Neural cell (in vitro differentiated cells): ENCODE data around the gene MYO6.

Experiments
- CTCF ChIP-seq: fragments of 450-650 bp; IDR thresholded peaks from 2 replicates; pipeline ENCODE4 v1.5.1; 2014; ENCODE audit warnings: antibody characterized with exemption, mild to moderate bottlenecking, moderate library complexity; ENCODE audit not compliant: poor library complexity, severe bottlenecking
- EP300 ChIP-seq: fragments of 450-650 bp; conservative IDR thresholded peaks from 2 replicates; pipeline ENCODE4 v1.6.1; 2014; ENCODE audit warnings: antibody characterized with exemption, mild to moderate bottlenecking, moderate library complexity; ENCODE audit not compliant: poor library complexity, severe bottlenecking
- EZH2 ChIP-seq: fragments of 200-600, 300-800 bp; shearing (Covaris generic), sonication (generic); IDR thresholded peaks from 2 replicates; pipeline ENCODE4 v1.6.1; 2014; ENCODE audit warnings: antibody characterized with exemption, low read length, borderline replicate concordance, mild to moderate bottlenecking; ENCODE audit not compliant: insufficient read depth, poor library complexity, severe bottlenecking
- REST ChIP-seq: IDR thresholded peaks from 2 replicates; pipeline ENCODE4 v1.6.1; 2012; ENCODE audit warnings: borderline replicate concordance
- TAF1 ChIP-seq: IDR thresholded peaks from 2 replicates; pipeline ENCODE4 v1.6.1; 2012; ENCODE audit warnings: low read depth

DNA sequence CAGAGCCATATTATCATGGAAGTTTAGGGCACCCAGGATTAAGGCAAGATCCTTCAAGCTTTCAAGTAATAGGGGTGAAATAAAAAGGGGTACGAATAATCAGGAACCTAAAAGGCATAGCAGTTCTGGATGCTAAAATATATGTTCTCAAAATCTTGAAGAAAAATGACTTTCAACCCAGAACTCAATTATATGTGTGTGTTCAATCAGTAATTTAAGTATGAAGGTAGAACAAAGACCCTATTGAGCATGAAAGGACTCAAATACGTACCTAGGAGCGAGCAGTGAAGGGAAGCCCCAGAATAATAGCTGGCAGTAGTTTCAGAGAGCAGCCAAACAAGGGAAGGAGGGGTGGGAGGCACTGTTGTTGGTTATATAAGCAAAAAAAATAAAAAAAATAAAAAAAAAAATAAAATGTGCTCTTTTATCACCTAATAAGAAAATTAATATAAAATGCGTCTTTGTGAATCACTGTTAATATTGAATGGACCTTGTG is 45.4 kb downstream of the MYO6 start:
- no peak for TF ChIP-seq REST
- TF ChIP-seq CTCF, result no peak
- no peak for TF ChIP-seq TAF1
- no peak for TF ChIP-seq EZH2
- TF ChIP-seq EP300, result no peak
